VCaP (cell line): ENCODE results near the gene RTP3.
"Not testable (repeated sequence)": the region's sequence is repeated elsewhere in the genome, so short reads cannot be mapped to it uniquely, and the experiment has no call there.

Experiments
- H3K27ac ChIP-seq: fragments of 450-650 bp; 2 replicates; pipeline ENCODE4 v1.5.1; 2017
- CTCF ChIP-seq: fragments of 450-650 bp; conservative IDR thresholded peaks from 2 replicates; pipeline ENCODE4 v1.5.1; 2017; ENCODE audit warnings: mild to moderate bottlenecking, moderate library complexity

The RTP3 gene

DNA sequence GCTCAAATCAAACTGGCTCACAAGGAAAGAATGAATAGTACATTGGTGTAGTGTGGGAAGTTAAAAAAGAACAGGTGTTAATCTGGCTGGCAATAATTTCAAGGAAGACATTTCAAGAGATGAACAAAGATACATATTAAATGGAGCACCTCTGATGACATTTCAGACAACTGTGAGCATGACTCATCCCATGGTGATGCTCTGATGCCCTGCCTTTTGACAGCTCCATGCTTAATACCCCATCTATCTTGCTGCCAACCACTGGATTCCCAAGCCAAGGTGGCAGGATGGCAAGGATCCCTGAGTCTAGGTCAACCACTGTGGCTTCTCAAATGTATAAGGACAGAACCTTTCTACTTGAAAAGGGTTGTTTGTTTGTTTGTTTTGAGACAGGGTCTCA is 39.0 kb downstream of the RTP3 start:
- no peak overlapping the region for H3K27ac ChIP-seq

GRCh38 chr3:46537316-46537715 is 39.5 kb downstream of the RTP3 start:
- no peak overlapping the region for H3K27ac ChIP-seq

More for the DNA sequence above, 39.0 kb downstream of the RTP3 start:
- TF ChIP-seq CTCF: no peak

DNA sequence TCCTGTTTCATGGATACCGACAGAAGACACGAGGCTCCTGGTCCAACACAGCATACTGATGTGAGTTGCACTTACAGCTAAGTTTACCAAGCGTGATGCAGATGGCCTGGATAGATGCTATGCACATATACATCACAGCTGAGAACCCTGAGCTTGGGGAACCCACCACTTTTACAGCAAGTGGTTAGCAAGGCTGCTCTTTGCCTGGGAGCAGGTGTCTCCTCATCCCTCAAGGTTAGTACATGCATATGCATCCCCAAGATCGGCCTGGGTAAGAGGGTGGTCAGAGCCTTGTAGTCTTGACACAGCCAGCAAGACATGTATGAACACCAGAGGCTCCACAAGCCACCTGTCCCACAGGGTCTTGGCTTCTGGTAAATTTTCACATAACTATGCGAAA is 40.0 kb downstream of the RTP3 start:
- TF ChIP-seq CTCF: no peak
- H3K27ac ChIP-seq: no peak overlapping the region

More at GRCh38 chr3:46537316-46537715, 39.5 kb downstream of the RTP3 start:
- no peak for TF ChIP-seq CTCF

- H3K27ac ChIP-seq: not testable (repeated sequence)
Measured at GRCh38 chr3:46538425-46538802, 40.6 kb downstream of the RTP3 start.

DNA sequence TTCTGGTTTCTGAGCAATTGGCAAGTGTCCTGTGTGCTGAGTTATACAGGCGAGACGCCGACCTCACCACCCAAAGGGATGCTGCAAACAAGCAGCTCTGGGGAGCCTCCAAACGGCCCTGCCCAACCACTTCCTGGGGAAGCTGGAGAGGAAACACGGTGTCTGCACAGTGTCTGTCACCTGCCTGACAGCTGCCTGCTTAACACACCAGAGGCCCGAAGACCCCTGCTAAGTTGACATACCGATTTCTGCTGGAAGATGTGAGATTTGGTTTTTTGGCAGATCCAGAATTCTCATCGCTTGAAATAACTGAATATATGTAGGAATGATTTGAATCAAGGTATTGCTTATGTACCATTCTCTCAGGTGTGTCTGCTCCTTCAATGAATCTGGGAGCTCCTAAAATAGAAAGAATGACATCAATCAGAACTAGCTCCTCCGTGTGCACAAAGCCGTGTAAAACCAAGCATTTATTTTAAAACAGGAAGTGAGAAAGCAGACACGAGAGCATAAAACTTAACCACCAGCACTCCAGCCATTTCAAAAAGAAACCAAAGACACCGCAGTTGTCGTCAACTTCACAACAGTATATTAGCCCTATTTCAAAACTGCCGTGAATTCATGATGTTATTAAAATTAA is 41.1 kb downstream of the RTP3 start:
- no peak overlapping the region for H3K27ac ChIP-seq
- TF ChIP-seq CTCF: no peak

DNA sequence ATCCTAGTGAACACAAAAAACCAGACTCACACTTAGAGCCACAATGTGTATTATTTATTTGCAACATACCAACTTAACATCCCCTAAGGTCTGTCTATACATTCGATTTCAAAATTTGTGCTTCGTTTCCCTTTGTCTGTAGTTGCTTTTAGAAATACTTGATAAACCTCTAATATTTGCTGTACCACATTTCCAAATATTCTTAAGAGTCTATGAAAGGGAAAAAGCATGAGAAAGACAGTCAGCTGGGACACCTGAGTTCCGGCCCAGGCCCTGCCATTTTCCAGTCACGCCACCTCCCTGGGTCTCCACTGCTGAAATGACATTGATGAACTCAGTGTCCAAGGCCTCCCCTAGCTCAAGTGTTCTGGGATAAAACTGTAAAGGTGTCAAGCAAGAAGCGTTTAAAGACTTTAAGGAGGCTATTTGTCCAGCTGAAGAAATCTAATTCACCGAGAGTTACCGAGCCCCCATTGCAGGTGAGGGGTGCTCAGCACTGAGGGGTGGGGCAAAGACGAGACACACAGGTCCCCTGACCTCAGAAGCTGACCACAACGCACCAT is 41.7 kb downstream of the RTP3 start:
- no peak overlapping the region for H3K27ac ChIP-seq
- no peak for TF ChIP-seq CTCF

GRCh38 chr3:46540550-46540949 is 42.8 kb downstream of the RTP3 start:
- TF ChIP-seq CTCF: no peak
- no peak overlapping the region for H3K27ac ChIP-seq

- TF ChIP-seq CTCF: no peak
- no peak overlapping the region for H3K27ac ChIP-seq
Measured at GRCh38 chr3:46541835-46542234, 44.1 kb downstream of the RTP3 start.
